Subcutaneous adipose tissue (tissue), 4 donors: ENCODE results near the gene TXNDC17. TPM values are rescaled to one million over a fixed set of nuclear protein-coding genes. Genes with fewer than 3 reads are reported as not detected.

Source experiments
- total RNA-seq, 4 donors: library from RNA; depleted of rRNA; stranded (reverse); fragments of >200 nt; gene quantifications; one replicate each; pipeline ENCODE4 v1.1.0, GENCODE V29; 2016
- TF ChIP-seq, protein P1 (sequence below): fragments of 450-650 bp; IDR thresholded peaks from one replicate; pipeline ENCODE4 v1.5.1; 2016; ENCODE audit warnings: low read depth, mild to moderate bottlenecking, control low read depth, antibody characterized with exemption, moderate library complexity

Gene TXNDC17
- total RNA-seq, 4 donors from 2014 or later = 67.0 to 216 (median 115) TPM

DNA sequence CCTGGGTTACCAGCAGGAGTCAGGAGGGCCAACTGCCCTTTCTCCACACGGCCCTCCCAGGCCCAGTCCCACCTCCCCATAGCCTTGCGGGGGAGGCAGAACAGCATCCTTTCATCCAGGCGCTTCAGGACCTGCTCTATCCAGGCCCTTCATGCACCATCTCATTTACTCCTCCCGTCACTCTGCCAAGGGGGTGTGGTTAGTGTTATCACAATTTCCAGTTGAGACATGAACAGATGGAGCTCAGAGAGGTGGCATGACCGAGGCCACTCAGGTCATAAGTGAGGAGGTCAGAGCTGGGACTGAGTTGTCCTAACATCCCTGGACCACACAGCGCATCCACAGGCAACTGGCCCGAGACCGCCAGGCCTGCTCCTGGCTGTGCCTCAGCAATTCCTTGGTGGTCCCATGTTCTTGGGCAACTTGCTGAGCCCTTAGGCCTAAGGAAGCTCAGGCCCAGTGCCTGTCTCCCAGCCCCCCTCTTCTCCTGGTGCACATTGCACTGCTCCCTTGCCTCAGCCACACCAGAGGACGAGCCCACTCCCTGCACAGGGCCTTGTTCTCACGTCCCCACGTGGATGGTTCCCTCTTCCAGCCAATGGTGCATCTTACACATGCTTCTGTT lies 34.5 kb downstream of the TXNDC17 start:
- TF ChIP-seq, protein P1, sequence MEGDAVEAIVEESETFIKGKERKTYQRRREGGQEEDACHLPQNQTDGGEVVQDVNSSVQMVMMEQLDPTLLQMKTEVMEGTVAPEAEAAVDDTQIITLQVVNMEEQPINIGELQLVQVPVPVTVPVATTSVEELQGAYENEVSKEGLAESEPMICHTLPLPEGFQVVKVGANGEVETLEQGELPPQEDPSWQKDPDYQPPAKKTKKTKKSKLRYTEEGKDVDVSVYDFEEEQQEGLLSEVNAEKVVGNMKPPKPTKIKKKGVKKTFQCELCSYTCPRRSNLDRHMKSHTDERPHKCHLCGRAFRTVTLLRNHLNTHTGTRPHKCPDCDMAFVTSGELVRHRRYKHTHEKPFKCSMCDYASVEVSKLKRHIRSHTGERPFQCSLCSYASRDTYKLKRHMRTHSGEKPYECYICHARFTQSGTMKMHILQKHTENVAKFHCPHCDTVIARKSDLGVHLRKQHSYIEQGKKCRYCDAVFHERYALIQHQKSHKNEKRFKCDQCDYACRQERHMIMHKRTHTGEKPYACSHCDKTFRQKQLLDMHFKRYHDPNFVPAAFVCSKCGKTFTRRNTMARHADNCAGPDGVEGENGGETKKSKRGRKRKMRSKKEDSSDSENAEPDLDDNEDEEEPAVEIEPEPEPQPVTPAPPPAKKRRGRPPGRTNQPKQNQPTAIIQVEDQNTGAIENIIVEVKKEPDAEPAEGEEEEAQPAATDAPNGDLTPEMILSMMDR = no peak

DNA sequence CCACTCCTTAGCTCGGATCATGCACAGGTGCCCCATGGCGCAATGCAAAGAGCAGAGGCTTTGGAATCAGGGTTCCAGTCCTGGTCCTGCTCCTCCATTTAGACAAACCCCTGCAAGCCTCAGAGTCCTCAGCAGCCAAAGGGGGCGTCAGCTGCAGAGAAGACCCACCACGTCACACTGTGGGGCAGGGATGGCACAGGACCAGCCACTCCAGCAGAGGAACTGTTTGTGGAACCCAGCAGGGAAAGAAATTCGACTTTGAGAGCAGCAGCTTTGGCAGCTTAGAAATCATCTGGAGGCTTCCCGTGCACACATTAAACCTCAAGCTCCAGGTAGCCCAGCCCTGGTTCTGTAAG lies 35.9 kb downstream of the TXNDC17 start:
- TF ChIP-seq, protein P1 = no peak

DNA sequence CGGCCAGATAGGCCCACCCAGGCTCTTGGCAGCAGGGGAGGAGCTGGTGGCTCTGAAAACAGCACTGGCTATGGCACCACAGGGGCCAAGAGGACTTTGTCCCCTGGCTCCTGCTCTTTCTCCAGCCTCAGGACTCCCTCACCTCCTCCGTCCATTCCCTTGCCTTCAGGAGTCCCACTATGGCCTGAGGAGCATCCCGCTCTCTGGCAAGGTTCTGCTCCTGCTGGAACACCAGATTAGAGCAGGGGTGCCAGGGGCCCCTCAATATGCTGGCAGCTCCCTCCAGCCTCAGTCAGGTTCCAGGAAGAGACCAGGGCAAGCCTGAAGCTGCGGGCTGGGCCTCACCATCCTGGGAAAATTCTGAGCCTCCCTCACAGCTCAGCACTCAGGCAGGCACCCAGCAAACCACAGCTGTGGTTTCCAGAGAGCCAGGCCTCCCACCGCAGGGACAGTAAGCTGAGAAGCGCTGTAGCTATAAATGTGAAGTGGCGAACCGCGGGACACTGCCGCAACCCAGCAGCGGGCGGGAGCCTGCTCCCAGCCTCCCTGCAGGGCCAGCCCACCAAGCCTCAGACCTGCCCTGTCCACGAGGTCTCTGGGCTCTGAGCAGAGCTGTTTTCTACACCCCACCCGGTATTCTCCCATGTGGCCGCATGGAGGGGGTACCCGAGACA lies 36.4 kb downstream of the TXNDC17 start:
- TF ChIP-seq, protein P1 = no peak

DNA sequence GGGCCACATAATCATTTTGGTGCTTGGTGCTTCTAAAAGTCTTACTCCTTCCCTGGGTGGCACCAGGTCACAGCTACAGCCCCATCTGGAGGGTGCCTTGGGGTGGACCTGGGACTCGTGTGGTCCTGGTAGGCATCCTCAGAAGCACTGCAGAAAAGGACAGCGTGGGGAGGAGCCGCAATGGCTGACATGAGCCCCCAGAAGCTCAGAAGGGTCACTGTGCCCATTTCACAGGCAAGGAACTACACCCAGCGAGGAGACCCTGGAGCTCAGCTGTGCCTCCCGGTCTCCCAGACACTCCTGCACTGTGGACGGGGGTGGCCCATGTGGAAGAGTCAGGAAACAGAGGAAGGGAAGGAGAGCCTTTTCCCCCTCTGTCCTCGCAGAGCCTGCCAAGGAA lies 37.1 kb downstream of the TXNDC17 start:
- TF ChIP-seq, protein P1 = no peak

DNA sequence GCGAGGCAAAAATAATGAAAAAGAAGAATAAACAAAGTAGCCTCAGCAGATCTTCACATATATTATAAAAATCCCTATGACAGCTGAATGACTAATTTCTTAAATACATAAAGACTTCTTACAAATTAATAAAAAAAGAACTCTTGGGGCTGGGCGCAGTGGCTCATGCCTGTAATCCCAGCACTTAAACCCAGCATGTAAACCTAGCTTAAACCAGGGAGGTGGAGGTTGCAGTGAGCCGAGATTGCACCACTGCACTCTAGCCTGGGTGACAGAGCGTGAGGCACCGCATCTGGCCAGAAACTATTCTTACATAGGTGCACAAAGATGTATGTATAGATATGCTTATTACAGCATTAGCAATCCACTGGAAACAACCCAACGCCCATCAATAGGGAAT lies 38.4 kb downstream of the TXNDC17 start:
- TF ChIP-seq, protein P1 = no peak

DNA sequence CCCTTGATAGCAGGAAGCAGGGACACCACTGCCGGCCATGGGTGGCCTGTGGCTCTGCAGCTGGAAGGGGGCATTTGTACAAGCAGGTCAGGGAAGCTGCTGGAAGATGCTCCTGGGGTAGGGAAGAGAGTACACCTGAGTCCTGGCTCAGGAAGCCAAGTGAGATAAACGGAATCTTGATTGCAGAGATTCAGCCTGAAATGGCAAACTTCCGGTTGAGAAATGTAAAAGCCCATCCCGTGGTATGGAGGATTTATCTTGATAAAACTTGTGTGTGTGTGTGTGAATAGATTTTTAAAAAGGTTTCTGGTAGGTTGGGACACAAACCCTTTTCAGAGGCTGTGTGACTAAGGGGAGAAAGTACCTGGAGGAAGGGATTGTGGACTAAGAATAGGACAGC lies 40.3 kb downstream of the TXNDC17 start:
- TF ChIP-seq, protein P1 = no peak

DNA sequence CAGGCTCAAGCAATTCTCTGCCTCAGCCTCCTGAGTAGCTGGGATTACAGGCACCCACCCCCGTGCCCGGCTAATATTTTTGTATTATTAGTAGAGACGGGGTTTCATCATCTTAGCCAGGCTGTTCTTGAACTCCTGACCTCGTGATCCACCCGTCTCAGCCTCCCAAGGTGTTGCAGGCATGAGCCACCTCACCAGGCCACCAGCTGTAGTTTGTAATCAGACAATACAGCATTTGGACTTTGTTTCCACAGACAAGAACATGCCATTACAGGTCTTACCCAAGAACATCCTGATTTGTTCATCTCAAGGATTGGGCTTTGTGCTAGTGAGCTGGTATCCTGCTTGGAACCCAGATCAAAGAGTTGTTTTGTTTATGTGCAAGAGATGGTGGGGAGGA lies 40.8 kb downstream of the TXNDC17 start:
- TF ChIP-seq, protein P1 = no peak
